ENCODE data around the gene SOHLH1. TPM values are rescaled to one million over a fixed set of nuclear protein-coding genes. Genes with fewer than 3 reads are reported as not detected.

SOHLH1 gene
- total and polyA plus RNA-seq, 2 of the 4 experiments (the other 2 are of a cell fraction): not detected

GRCh38 chr9:135659252-135659651, 40.0 kb downstream of the SOHLH1 start:
- Histone ChIP-seq H2AK9ac (replicated peaks; ENCODE audit: low read depth, low read length, poor library complexity) (no peak overlapping the region), H3K9me3 (ENCODE audit: control insufficient read depth, insufficient read depth, low read length) (peaks cover 5% of the 10 kb centered on the region), H2BK20ac (ENCODE audit: low read depth, low read length) (no peak overlapping the region), H2BK120ac (ENCODE audit: low read depth, low read length) (no peak overlapping the region), H3K9me1 (ENCODE audit: insufficient read depth, low read length) (no peaks in the 10 kb centered on the region), H3K14ac (replicated peaks; ENCODE audit: low read depth, low read length) (no peak overlapping the region), H2BK15ac (ENCODE audit: low read depth, low read length) (no peak overlapping the region), H4K5ac (ENCODE audit: low read depth, low read length) (no peak overlapping the region), H3K27me3 (ENCODE audit: control insufficient read depth, insufficient read depth, low read length) (no peaks in the 10 kb centered on the region), H2AK5ac (ENCODE audit: low read depth, low read length) (no peak overlapping the region), H2BK5ac (ENCODE audit: low read depth, low read length, poor library complexity, severe bottlenecking) (no peak overlapping the region), H3K9ac (ENCODE audit: low read depth, low read length) (no peak overlapping the region), H2AFZ (replicated peaks; ENCODE audit: low read length, poor library complexity) (no peak overlapping the region), H3K4ac (ENCODE audit: low read depth, low read length) (no peak overlapping the region), H3K79me1 (ENCODE audit: low read depth in 1 of 2, low read length in 2 of 2) (no peaks in the 10 kb centered on the region), H3K23ac (ENCODE audit: low read depth, low read length) (no peak overlapping the region), H3K56ac (ENCODE audit: extremely low read depth, insufficient read depth, low read length) (no peak overlapping the region), H3K4me1 (ENCODE audit: control insufficient read depth, insufficient read depth, low read length) (no peaks in the 10 kb centered on the region), H3K4me2 (ENCODE audit: low read depth, low read length) (no peak overlapping the region), H3K18ac (ENCODE audit: low read depth, low read length) (no peak overlapping the region), H4K20me1 (ENCODE audit: insufficient read depth, low read length) (no peaks in the 10 kb centered on the region), H4K8ac (ENCODE audit: low read depth in 2 of 2, low read length in 2 of 2) (no peak overlapping the region), H3K4me3 (ENCODE audit: insufficient read depth, low read depth, low read length) (no peak overlapping the region), H4K91ac (ENCODE audit: insufficient read depth, low read depth, low read length) (no peak overlapping the region), H3K27ac (ENCODE audit: insufficient read depth, low read length) (no peak overlapping the region), H3K36me3 (ENCODE audit: control insufficient read depth, insufficient read depth, low read length) (no peaks in the 10 kb centered on the region)
- no peak for TF ChIP-seq CEBPB (IDR thresholded peaks at IDR 0.05; ENCODE audit: low read depth, low read length)
- TF ChIP-seq, protein P1, sequence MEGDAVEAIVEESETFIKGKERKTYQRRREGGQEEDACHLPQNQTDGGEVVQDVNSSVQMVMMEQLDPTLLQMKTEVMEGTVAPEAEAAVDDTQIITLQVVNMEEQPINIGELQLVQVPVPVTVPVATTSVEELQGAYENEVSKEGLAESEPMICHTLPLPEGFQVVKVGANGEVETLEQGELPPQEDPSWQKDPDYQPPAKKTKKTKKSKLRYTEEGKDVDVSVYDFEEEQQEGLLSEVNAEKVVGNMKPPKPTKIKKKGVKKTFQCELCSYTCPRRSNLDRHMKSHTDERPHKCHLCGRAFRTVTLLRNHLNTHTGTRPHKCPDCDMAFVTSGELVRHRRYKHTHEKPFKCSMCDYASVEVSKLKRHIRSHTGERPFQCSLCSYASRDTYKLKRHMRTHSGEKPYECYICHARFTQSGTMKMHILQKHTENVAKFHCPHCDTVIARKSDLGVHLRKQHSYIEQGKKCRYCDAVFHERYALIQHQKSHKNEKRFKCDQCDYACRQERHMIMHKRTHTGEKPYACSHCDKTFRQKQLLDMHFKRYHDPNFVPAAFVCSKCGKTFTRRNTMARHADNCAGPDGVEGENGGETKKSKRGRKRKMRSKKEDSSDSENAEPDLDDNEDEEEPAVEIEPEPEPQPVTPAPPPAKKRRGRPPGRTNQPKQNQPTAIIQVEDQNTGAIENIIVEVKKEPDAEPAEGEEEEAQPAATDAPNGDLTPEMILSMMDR (conservative IDR thresholded peaks at IDR 0.05; ENCODE audit: low read depth, low read length): no peak
- TF ChIP-seq, protein P2, sequence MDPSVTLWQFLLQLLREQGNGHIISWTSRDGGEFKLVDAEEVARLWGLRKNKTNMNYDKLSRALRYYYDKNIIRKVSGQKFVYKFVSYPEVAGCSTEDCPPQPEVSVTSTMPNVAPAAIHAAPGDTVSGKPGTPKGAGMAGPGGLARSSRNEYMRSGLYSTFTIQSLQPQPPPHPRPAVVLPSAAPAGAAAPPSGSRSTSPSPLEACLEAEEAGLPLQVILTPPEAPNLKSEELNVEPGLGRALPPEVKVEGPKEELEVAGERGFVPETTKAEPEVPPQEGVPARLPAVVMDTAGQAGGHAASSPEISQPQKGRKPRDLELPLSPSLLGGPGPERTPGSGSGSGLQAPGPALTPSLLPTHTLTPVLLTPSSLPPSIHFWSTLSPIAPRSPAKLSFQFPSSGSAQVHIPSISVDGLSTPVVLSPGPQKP (IDR thresholded peaks at IDR 0.05; ENCODE audit: borderline replicate concordance, low read depth, low read length): no peak
- TF ChIP-seq, protein P3, sequence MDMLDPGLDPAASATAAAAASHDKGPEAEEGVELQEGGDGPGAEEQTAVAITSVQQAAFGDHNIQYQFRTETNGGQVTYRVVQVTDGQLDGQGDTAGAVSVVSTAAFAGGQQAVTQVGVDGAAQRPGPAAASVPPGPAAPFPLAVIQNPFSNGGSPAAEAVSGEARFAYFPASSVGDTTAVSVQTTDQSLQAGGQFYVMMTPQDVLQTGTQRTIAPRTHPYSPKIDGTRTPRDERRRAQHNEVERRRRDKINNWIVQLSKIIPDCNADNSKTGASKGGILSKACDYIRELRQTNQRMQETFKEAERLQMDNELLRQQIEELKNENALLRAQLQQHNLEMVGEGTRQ (IDR thresholded peaks at IDR 0.05; ENCODE audit: low read depth, low read length): no peak
- TF ChIP-seq MAZ (IDR thresholded peaks at IDR 0.05; ENCODE audit: borderline replicate concordance, low read depth, low read length): no peak
- no peak for TF ChIP-seq FOS (IDR thresholded peaks at IDR 0.05; ENCODE audit: low read depth, low read length)
- TF ChIP-seq MXI1 (IDR thresholded peaks at IDR 0.05; ENCODE audit: borderline replicate concordance, low read depth, low read length): no peak
- no peak for TF ChIP-seq MAFK (IDR thresholded peaks at IDR 0.05; ENCODE audit: low read depth, low read length)
- no peak for TF ChIP-seq RCOR1 (IDR thresholded peaks at IDR 0.05; ENCODE audit: insufficient replicate concordance, low read length)
- no peak for TF ChIP-seq CHD1 (IDR thresholded peaks at IDR 0.05; ENCODE audit: low read depth, low read length)
- no peak for ATAC-seq (ENCODE audit: low read depth)
- in situ Hi-C loops (cut with MboI; ENCODE audit: low sequenced_read_pairs): no loop called here
- intact Hi-C loops (cut with micrococcal nuclease): no loop called here
- POLR2A ChIA-PET (ENCODE audit: unreplicated experiment): no interaction called here
- no peak for DNase-seq
- dilution Hi-C loops (cut with HindIII; ENCODE audit: low sequenced_read_pairs, unreplicated experiment): no loop called here
- WGBS, 2 experiments (ENCODE audit: extremely low coverage in 2 of 2, insufficient read length in 1 of 2): 82% methylated on average over 8 of the region's 13 CpGs; no CpG with 5 or more reads in 1 of the 2 experiments
- CTCF ChIA-PET: no interaction called here
- no TSS peak for BruUV-seq (replicated peaks)
